Measurements from ENCODE around the gene CST9L.

DNA sequence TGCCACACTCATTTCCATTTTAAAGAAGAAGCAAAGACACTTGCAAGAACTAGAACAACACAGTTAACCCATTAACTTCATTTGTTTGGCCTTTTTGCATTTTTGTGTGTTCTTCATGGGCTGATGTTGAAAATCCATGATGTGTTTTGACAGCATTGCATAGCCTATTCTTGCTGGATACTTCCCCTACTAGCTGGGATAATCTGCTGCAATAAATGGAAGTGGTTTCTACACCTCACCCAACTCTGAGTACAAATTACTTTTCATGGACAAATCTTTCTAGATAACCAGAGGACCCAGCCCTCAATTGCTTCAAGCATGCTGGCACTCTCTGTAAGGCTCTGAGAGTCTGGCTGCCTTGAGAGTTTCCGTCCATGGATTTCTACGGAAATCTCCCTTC is 26.5 kb downstream of the CST9L start:
- TF ChIP-seq CTCF (IDR thresholded peaks at IDR 0.05) (no peak), POLR2A (IDR thresholded peaks at IDR 0.05) (no peak)

Data from heart left ventricle (tissue), 13 donors.